NCI-H345 (cell line): ENCODE results near the gene FAM83G.

Experiments
- DNase-seq: peaks from one replicate; lab custom pipeline; 2025; lab: John Stamatoyannopoulos, UW

The FAM83G gene

GRCh38 chr17:18920911-18921441 is 83.6 kb downstream of the FAM83G start:
- DNase-seq: no peak

DNA sequence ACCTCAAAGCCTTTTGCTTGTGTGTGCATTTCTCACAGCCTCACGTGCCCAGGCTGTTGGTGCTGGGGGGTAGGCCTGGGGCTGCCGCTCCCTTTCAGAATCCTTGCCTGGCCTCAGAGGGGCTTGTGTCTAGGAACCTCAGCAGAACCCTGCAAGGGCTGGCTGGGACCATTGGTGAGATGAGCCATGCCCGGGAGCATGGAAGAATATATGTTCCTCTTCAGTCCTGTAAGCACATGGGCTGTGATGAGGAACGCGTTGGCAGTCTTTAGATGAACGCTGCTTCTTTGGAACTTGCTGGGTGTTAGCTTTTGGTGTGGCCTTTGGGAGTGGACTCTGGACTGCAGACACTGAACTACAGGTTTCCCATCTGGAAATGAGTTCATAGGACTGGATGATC is 84.6 kb downstream of the FAM83G start:
- DNase-seq: no peak
